GM10248 (cell line): ENCODE results near the gene NIN.
"Not testable (repeated sequence)": the region's sequence is repeated elsewhere in the genome, so short reads cannot be mapped to it uniquely, and the experiment has no call there.

Experiments used
- CTCF ChIA-PET: fragments of 300-600 bp; sonication (Branson Sonifier 250); formaldehyde crosslinking; extraction: SDS; loops from one replicate; lab custom pipeline; 2021; ENCODE audit warnings: antibody characterized with exemption; lab: Yijun Ruan, JAX
- POLR2A ChIA-PET: fragments of 350-650 bp; sonication (Branson Sonifier 250); formaldehyde crosslinking; extraction: SDS; loops from one replicate; lab custom pipeline; 2020; ENCODE audit warnings: antibody characterized with exemption; lab: Yijun Ruan, JAX
- DNase-seq: peaks from one replicate; pipeline ENCODE4 v3.0.0; 2012; ENCODE audit errors: extremely low spot score
- TF ChIP-seq, protein P1 (sequence below): IDR thresholded peaks from 2 replicates; pipeline ENCODE4 v1.5.1; 2012; ENCODE audit warnings: mild to moderate bottlenecking, low read depth; ENCODE audit errors: extremely low read depth, missing control alignments, control extremely low read depth

Gene NIN

DNA sequence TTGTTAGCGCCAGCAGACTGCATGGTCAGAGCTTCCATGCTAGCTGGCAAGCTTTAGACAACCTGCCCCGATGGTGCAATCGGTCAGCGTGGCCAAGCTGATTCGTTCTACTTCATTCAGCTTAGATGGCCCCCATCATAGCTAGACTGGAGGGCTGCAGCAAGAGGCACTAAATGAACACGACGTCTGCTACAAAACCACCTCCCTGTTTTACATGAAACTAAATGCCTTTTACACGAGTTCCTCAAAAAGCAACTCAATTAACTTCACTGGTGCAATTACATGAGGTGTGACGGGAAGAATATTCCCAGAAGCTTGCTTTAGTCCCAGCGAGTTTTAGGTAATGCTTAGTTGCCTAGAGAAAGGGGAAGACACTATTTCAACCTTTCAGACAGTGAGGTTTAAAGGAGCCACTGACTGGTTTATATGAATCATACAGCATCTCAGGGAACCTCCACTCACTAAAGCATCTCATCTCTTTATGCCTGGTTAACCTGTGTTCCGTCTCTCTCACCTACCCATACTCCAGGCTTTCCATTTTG, 8.4 kb downstream of the NIN start:
- DNase-seq, result no peak
- POLR2A ChIA-PET, result interaction anchor here (0.6 to 1.8 kb wide), 2 partner anchors 9 to 11 kb away, joined by 6 to 10 read pairs; partner anchors contain the start of gene NIN
- CTCF ChIA-PET, result interaction anchor here (1.2 to 2.5 kb wide), 12 partner anchors 8 to 510 kb away, joined by 3 to 12 read pairs (median 5); partner anchors contain the start of genes DMAC2L, L2HGDH and NIN
- TF ChIP-seq, protein P1, sequence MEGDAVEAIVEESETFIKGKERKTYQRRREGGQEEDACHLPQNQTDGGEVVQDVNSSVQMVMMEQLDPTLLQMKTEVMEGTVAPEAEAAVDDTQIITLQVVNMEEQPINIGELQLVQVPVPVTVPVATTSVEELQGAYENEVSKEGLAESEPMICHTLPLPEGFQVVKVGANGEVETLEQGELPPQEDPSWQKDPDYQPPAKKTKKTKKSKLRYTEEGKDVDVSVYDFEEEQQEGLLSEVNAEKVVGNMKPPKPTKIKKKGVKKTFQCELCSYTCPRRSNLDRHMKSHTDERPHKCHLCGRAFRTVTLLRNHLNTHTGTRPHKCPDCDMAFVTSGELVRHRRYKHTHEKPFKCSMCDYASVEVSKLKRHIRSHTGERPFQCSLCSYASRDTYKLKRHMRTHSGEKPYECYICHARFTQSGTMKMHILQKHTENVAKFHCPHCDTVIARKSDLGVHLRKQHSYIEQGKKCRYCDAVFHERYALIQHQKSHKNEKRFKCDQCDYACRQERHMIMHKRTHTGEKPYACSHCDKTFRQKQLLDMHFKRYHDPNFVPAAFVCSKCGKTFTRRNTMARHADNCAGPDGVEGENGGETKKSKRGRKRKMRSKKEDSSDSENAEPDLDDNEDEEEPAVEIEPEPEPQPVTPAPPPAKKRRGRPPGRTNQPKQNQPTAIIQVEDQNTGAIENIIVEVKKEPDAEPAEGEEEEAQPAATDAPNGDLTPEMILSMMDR, result no peak

DNA sequence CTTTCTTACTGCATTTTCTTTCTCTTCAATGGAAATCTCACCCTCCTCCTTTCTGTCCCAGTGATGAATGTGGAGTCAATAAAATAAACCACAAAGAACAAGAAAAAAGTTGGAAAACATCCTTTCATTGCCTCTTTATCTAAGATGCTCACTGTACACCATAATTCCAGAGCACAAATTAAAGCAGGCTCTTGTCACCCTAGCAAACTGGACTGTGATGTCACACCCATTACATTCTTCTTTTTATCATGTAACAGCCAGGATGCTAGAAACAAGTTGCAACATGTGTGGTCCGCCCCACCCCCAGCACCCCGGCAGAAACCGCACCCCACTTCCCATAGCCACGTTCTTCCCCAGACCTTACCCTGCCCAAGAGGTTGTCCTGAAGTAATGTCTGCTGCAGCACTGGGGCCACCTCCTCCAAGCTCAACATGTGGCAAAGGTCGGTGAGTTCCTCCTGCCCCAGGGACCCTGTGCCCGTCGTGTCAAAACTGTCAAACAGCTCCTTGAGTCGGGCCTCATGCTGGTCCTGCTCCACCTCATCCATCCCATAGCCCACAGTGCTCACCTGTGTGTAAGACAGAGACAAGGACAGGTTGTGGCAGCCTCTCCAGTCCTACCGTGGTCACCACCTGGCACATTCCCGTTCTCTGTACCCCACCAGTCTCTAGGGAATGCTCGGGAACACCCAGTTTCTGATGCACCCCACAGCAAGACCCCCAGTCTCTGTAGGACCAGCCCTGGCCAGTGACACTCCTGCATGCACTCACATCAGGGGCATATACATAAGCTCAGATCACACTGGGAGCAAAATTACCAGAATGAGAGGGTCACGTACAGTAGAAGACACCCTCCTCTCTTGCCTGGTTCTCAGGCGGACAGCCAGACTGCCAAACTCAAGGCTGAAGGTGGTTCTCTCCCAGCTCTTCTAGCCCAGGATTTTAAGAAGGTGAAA, 9.2 kb downstream of the NIN start:
- ChIA-PET POLR2A (interaction anchor here (0.6 to 1.8 kb wide), 3 partner anchors 9 to 20 kb away, joined by 4 to 10 read pairs (median 6); partner anchors contain the start of gene NIN), CTCF (interaction anchor here (0.9 to 2.5 kb wide), 17 partner anchors 8 to 509 kb away, joined by 3 to 12 read pairs (median 4); partner anchors contain the start of genes DMAC2L, L2HGDH and NIN)
- TF ChIP-seq, protein P1, result no peak
- no peak for DNase-seq

DNA sequence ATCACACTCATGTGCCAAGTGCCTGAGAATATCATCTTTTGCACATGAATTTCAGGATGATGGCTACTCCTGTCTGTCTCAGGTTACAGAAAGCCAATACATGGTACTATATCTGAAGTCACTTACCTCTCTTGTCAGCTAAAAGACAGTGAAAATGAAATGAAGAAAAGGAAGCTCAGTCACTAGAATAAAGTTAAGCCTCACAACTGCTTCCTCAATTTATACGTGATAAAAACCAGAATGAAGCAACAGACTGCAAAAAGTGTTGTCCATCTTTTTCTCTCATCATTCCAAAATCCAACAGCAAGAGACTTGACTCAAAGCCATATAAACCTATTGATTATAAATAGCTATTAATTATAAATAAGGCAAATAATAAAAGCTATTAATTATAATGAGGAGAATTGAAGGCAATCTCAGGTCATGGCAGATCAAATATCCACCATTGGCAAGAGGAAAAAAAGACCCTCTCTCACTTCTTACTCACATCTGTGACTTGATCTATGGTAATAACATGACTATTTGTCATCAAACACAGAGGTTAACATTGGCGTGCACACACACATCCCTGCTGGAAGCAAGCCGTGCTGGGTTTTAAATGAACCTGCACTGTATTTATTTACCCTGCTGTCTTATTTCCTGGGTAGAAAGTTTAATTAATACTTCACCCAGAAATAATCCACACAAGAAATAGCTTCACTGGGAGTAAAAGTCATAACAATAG, 10.0 kb downstream of the NIN start:
- DNase-seq, result no peak
- TF ChIP-seq, protein P1, result no peak
- POLR2A ChIA-PET, result interaction anchor here (1.1 to 1.8 kb wide), 2 partner anchors 10 to 19 kb away, joined by 4 to 6 read pairs; partner anchors contain the start of gene NIN
- CTCF ChIA-PET, result interaction anchor here (0.8 to 2.5 kb wide), 13 partner anchors 8 to 508 kb away, joined by 3 to 7 read pairs (median 4); partner anchors contain the start of genes DMAC2L and L2HGDH

DNA sequence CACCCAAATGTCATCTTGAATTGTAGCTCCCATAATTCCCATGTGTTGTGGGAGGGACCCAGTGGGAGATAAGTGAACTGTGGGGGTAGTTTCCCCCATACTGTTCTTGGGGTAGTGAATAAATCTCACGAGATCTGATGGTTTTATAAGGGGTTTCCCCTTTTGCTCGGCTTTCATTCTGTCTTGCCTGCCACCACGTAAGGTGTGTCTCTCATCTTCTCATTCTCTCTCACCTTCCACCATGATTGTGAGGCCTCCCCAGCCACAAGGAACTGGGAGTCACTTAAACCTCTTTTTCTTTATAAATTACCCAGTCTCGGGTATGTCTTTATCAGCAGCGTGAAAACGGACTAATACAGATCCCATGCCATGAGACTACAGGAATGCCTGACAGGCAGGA, 11.7 kb downstream of the NIN start:
- DNase-seq, POLR2A ChIA-PET: not testable (repeated sequence)
- CTCF ChIA-PET, result interaction anchor here (1.6 to 2.0 kb wide), 2 partner anchors 17 to 41 kb away, joined by 3 to 6 read pairs; no protein-coding TSS in a partner anchor

DNA sequence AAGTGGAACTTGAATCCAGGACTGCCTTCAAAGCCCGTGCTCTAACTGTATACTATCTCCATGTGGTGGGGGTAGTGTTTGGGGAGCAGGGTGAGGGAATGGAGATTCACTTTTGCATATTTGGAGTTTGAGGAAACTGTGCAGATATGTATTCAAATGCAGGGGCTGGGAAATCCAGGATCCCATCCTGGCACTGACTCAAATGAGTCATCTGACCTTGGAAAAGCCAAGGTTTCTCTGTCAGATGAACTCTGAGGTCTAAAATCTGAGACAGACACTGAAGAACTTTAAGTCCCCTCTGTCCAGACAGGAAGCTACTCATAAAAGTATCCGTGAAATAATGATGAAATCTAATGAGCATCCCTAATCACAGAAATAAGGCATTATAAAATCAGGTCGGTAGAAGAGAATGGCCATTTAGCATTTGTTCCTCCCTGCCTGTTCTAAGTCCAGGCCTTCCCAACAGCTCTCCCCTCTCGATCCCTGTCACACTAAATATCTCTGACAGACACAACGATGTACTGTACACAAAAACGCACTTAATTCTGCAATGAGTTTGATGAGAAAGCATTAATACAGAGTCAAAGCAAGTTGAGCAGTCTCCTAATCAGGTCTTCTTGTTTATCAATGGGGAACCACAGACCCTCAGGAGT, 14.4 kb downstream of the NIN start:
- ChIA-PET CTCF (interaction anchor here (0.9 to 1.6 kb wide), 6 partner anchors 10 to 44 kb away, joined by 3 to 4 read pairs (median 3); no protein-coding TSS in a partner anchor), POLR2A (no interaction called here)
- TF ChIP-seq, protein P1, result no peak
- no peak for DNase-seq

DNA sequence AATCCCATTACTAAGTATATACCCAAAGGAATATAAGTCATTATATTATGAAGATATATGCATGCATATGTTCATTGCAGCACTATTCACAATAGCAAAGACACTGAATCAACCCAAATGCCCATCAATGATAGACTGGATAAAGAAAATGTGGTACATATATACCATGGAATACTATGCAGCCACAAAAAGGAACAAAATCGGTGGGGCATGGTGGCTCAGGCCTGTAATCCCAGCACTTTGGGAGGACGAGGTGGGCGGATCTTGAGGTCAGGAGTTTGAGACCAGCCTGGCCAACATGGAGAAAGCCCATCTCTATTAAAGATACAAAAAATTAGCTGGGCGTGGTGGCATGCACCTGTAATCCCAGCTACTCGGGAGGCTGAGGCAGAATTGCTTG, 15.4 kb downstream of the NIN start:
- CTCF ChIA-PET, result interaction anchor here (1.1 to 1.6 kb wide), 3 partner anchors 11 to 58 kb away, joined by 3 to 4 read pairs (median 4); no protein-coding TSS in a partner anchor
- DNase-seq, POLR2A ChIA-PET: not testable (repeated sequence)

DNA sequence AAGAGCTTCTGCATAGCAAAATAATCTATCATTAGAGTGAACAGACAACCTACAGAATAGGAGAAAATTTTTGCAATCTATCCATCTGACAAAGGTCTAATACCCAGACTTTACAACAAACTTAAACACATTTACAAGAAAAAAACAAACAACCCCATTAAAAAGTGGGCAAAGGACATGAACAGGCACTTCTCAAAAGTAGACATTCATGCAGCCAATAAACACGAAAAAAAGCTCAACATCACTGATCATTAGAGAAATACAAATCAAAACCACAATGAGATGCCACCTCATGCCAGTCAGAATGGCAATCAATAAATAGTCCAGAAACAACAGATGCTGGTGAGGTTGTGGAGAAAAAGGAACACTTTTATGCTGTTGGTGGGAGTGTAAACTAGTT, 15.9 kb downstream of the NIN start:
- CTCF ChIA-PET, result interaction anchor here (1.4 to 1.7 kb wide), 2 partner anchors 45 to 57 kb away, joined by 3 to 4 read pairs; no protein-coding TSS in a partner anchor
- POLR2A ChIA-PET, DNase-seq: not testable (repeated sequence)
